ENCODE measurements around the gene NMNAT3.

The NMNAT3 gene

GRCh38 chr3:139627759-139628158, 50.0 kb downstream of the NMNAT3 start:
- no peak for DNase-seq (ENCODE audit: low read depth)
- no peak overlapping the region for H3K4me3 ChIP-seq (ENCODE audit: low read length)
- no peak for TF ChIP-seq CTCF (conservative IDR thresholded peaks at IDR 0.05; ENCODE audit: low read depth, low read length)

- H3K4me3 ChIP-seq (ENCODE audit: low read length): no peak overlapping the region
- DNase-seq (ENCODE audit: low read depth): no peak
- no peak for TF ChIP-seq CTCF (conservative IDR thresholded peaks at IDR 0.05; ENCODE audit: low read depth, low read length)
Measured at GRCh38 chr3:139620438-139620837, 57.3 kb downstream of the NMNAT3 start.

- H3K4me3 ChIP-seq (ENCODE audit: low read length): no peak overlapping the region
- DNase-seq (ENCODE audit: low read depth): no peak
- TF ChIP-seq CTCF (conservative IDR thresholded peaks at IDR 0.05; ENCODE audit: low read depth, low read length): no peak
Measured at GRCh38 chr3:139619484-139619883, 58.3 kb downstream of the NMNAT3 start.

- DNase-seq (ENCODE audit: low read depth): peak; percentile 59
- TF ChIP-seq CTCF (conservative IDR thresholded peaks at IDR 0.05; ENCODE audit: low read depth, low read length): no peak
- no peak overlapping the region for H3K4me3 ChIP-seq (ENCODE audit: low read length)
Measured at GRCh38 chr3:139617672-139618268, 60.0 kb downstream of the NMNAT3 start.

- no peak for TF ChIP-seq CTCF (conservative IDR thresholded peaks at IDR 0.05; ENCODE audit: low read depth, low read length)
- H3K4me3 ChIP-seq (ENCODE audit: low read length): no peak overlapping the region
- no peak for DNase-seq (ENCODE audit: low read depth)
Measured at GRCh38 chr3:139611528-139611927, 66.2 kb downstream of the NMNAT3 start.

- no peak overlapping the region for H3K4me3 ChIP-seq (ENCODE audit: low read length)
- no peak for TF ChIP-seq CTCF (conservative IDR thresholded peaks at IDR 0.05; ENCODE audit: low read depth, low read length)
- DNase-seq (ENCODE audit: low read depth): no peak
Measured at GRCh38 chr3:139610886-139611285, 66.9 kb downstream of the NMNAT3 start.

GRCh38 chr3:139608924-139609323, 68.8 kb downstream of the NMNAT3 start:
- H3K4me3 ChIP-seq (ENCODE audit: low read length): no peak overlapping the region
- DNase-seq (ENCODE audit: low read depth): no peak
- TF ChIP-seq CTCF (conservative IDR thresholded peaks at IDR 0.05; ENCODE audit: low read depth, low read length): no peak

All from retinal pigment epithelial cell (primary cell).